Fibroblast of mammary gland (primary cell): ENCODE measurements around the gene CLDN22.
A peak's percentile ranks its signal among the peaks of the same experiment; 100 is the strongest.

Experiments used
- DNase-seq: peaks from one replicate; pipeline ENCODE4 v3.0.0-alpha.2; 2010; ENCODE audit warnings: low read depth
- H3K4me3 ChIP-seq: 2 replicates; pipeline ENCODE4 v1.5.1; 2011; ENCODE audit warnings: low read depth, mild to moderate bottlenecking, low read length, moderate library complexity; ENCODE audit not compliant: control insufficient read depth
- TF ChIP-seq, protein P1 (sequence below): conservative IDR thresholded peaks from 2 replicates; pipeline ENCODE4 v1.5.1; 2011; ENCODE audit warnings: low read depth, low read length, inconsistent platforms; ENCODE audit not compliant: control insufficient read depth, insufficient read depth

The CLDN22 gene

DNA sequence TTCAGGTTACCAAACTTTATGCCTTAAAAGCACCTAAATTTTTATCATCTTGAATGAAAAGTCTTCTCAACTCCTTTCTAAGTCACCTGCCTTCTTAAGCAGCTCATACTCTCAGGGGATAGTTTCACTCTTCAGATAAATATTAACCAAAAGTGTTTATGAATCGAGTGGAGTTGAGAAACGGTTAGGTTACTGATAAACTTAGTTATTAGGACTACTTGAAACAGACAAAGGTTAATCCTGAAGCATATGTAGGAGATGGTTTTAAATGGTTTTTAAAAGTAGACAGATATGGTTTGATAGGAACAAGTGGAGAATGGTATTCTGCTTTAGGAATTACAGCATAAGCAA is 32.8 kb downstream of the CLDN22 start:
- no peak overlapping the region for H3K4me3 ChIP-seq
- TF ChIP-seq, protein P1, sequence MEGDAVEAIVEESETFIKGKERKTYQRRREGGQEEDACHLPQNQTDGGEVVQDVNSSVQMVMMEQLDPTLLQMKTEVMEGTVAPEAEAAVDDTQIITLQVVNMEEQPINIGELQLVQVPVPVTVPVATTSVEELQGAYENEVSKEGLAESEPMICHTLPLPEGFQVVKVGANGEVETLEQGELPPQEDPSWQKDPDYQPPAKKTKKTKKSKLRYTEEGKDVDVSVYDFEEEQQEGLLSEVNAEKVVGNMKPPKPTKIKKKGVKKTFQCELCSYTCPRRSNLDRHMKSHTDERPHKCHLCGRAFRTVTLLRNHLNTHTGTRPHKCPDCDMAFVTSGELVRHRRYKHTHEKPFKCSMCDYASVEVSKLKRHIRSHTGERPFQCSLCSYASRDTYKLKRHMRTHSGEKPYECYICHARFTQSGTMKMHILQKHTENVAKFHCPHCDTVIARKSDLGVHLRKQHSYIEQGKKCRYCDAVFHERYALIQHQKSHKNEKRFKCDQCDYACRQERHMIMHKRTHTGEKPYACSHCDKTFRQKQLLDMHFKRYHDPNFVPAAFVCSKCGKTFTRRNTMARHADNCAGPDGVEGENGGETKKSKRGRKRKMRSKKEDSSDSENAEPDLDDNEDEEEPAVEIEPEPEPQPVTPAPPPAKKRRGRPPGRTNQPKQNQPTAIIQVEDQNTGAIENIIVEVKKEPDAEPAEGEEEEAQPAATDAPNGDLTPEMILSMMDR: no peak
- no peak for DNase-seq

DNA sequence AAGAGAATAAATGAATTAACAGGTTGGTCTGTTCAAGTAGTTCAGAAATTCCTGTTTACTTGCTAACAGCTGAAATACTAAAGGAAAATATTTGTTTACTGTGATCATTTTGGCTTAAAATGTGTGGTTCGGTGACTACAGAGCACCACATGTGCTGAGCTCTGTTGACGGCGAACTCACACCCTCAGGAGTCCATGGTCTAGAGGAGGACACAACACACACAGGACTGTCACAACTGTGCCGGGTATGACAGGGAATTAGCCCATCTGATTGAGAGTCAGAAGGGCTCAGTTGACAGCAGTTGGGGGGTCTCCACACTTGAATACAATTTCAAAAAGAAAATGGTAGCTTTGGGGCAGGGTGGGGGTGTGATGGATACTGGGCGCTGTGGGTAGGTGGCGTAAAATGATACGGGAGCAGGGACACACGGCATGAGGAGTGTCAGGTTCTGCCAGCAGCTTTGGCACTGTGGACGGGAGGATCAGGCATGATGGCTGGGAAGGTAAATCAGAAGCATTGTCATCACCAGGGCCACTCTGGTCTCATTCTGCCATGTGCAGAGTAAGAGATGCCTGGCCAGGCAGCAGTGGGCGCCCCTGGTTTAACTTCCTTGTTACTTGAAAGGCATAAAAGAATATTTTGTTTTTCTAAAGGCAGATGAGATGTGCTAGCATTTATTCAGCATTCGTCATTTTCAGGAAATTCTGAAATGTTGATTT is 33.3 kb downstream of the CLDN22 start:
- no peak overlapping the region for H3K4me3 ChIP-seq
- TF ChIP-seq, protein P1: no peak
- DNase-seq: no peak

DNA sequence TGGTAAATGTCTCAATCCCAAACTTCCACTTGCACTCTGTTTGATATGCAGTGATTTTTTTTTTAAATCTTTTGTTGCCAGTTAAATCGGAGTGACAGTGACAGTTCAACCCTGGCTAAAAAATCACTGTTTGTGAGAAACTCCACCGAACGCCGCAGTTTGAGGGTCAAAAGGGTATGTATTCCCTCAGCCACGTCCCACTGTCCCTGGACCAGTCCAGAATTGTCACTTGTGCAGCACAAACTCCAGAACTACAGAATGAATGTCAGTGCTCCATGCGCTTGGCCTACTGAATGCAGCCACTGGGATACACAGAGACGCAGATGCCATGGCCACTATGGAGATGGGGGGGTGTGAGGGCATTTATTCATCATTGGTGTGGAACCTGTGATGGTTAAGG is 34.2 kb downstream of the CLDN22 start:
- no peak overlapping the region for H3K4me3 ChIP-seq
- DNase-seq: no peak
- TF ChIP-seq, protein P1: no peak

DNA sequence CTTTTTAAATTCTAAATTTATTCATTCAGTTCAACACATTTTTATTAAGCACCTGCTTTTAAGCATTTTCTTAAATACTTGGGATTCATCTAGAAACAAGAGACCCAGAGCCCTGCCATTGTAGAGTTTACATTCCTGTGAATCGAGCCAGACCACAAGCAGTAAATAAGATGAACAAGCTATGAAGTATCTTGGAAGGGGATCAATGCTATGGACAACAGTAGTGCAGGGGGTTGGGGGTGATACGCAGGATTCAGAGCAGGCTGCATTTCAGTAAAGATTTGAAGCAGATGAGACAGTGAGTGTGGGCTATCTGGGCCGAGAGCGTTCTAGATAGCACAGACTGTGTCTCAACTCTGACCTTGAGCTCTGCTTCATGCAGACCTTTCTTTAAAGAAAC is 35.1 kb downstream of the CLDN22 start:
- TF ChIP-seq, protein P1: no peak
- DNase-seq: peak; percentile 66
- no peak overlapping the region for H3K4me3 ChIP-seq

DNA sequence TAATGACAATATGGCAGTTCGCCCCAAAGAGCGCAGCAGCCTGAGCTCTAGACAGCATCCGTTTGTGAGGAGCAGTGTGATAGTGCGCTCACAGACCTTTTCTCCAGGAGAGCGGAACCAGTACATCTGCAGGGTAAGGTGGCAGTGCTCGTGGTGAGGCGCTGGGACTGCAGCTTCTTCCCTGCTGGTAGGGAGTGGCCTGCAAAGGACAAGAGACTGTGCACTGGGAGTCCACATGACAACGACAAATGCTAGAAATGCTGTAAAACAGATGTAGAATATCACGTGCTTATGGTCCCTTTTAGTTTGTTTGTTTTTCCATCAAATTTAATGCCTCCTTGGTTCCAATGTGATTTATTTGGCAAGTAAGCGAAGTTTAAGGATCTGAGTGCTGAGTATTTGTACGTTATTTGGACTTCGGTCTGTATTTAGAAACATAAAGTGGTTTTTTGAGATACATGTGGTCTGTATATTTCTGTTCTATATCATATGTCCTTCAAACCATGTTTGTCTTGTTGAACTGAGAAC is 35.8 kb downstream of the CLDN22 start:
- no peak for DNase-seq
- H3K4me3 ChIP-seq: no peak overlapping the region

DNA sequence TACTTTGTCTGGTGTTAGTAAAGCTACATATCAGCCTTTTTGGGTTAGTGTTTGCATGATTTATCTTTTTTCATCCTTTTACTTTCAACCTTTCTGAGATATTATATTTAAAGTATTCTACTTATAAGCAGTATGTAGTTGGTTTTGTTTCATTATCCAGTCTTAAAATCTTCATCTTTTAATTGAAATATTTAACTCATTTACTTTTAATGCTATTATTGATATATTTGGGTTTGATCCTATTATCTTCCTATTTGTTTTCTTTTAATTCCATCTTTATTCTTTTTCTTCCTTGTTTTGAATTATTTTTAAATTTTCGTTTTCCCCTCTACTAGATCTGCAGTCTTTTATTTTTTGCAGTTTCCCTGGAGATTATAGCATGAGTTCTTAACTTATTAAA is 44.0 kb downstream of the CLDN22 start:
- no peak for DNase-seq

More for the DNA sequence above, 35.8 kb downstream of the CLDN22 start:
- TF ChIP-seq, protein P1: no peak

More for the DNA sequence above, 44.0 kb downstream of the CLDN22 start:
- H3K4me3 ChIP-seq: no peak overlapping the region
- TF ChIP-seq, protein P1: no peak
